Measurements from ENCODE around the gene SLC12A7. TPM values are rescaled to one million over a fixed set of nuclear protein-coding genes. Genes with fewer than 3 reads are reported as not detected.

SLC12A7 gene
- polyA plus RNA-seq, 1 donor (not counting 4 experiments of a cell fraction or from before 2014, with no cell fraction given) = 1.5 TPM

DNA sequence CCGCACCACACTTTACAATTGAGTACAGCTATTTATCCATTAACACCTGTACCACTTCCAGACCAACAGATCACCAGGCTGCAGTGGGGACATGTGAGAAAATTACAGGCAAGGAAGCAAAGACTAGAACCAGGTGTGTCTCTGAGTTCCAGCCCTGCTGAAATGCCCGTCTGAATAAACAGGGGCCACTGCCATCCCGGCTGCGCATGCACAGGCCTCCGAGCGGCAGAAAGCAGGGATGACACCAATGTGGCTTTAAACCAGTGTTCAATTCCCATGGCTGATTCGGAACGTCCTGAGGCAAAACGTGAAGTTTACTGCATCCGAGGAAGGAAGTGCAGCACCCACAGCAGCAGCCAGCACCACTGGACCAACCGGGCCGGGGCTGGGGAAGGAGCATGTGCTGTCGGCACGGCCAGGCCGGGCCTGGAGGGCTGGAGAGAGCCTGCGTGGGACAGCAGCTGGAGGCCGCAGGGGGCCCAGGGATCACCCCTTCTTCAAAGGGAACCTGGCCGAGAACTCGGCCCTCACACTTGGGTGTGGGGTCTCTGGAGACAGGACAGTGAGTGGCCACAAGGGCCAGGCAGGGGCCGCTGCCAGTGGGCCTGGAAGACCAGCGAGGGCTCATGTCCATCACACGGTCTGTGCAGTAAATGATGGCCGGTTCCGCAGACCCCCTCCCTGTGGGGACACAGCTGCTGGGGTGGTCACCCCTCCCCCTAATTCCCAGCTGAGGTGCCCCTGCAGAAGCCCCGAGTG is 33.0 kb upstream of the SLC12A7 start:
- Histone ChIP-seq H3K9ac (ENCODE audit: control insufficient read depth, extremely low read depth, insufficient read depth, low read length) (no peak overlapping the region), H3K9me3 (ENCODE audit: control insufficient read depth, low read depth, low read length) (no peaks in the 10 kb centered on the region), H3K4me2 (ENCODE audit: control insufficient read depth, extremely low read depth, insufficient read depth, low read depth, low read length) (no peak overlapping the region), H3K27ac (ENCODE audit: control insufficient read depth, insufficient read depth, low read length) (no peak overlapping the region), H3K79me2 (ENCODE audit: control insufficient read depth, insufficient read depth, low read length) (no peaks in the 10 kb centered on the region), H3K36me3 (ENCODE audit: control insufficient read depth in 2 of 2, extremely low read depth in 1 of 2, insufficient read depth in 2 of 2, low read length in 2 of 2) (no peaks in the 10 kb centered on the region), H3K27me3 (ENCODE audit: control insufficient read depth, extremely low read depth, insufficient read depth, low read length) (peaks cover 20% of the 10 kb centered on the region), H2AFZ (ENCODE audit: control insufficient read depth, low read length) (no peak overlapping the region), H3K4me1 (ENCODE audit: control insufficient read depth, extremely low read depth, insufficient read depth, low read length) (peaks cover 2% of the 10 kb centered on the region), H3K9me1 (ENCODE audit: control insufficient read depth, extremely low read depth, insufficient read depth, low read length) (no peaks in the 10 kb centered on the region), H4K20me1 (ENCODE audit: control insufficient read depth, extremely low read depth, insufficient read depth, low read length) (no peaks in the 10 kb centered on the region), H3K4me3 (ENCODE audit: control insufficient read depth in 2 of 3, extremely low read depth in 1 of 3, insufficient read depth in 2 of 3, low read depth in 1 of 3, low read length in 3 of 3) (no peak overlapping the region)
- DNase-seq (ENCODE audit: low read depth, low spot score) (no peak), FAIRE-seq (no peak)
- TF ChIP-seq EZH2 (IDR thresholded peaks at IDR 0.05; ENCODE audit: low read length) = no peak
- TF ChIP-seq CTCF (optimal IDR thresholded peaks at IDR 0.05 in 1 of 3, IDR thresholded peaks at IDR 0.05 in 1 of 3, conservative IDR thresholded peaks at IDR 0.05 in 1 of 3; ENCODE audit: extremely low read depth in 1 of 3, insufficient read depth in 2 of 3, low read length in 3 of 3) = no peak
- dilution Hi-C loops (cut with MboI; ENCODE audit: extremely low pct_ligation_motif_present, low sequenced_read_pairs) = no loop called here

GRCh38 chr5:1144089-1144488 is 32.2 kb upstream of the SLC12A7 start:
- peaks cover 20% of the 10 kb centered on the region for H3K27me3 ChIP-seq (ENCODE audit: control insufficient read depth, extremely low read depth, insufficient read depth, low read length)
- no peaks in the 10 kb centered on the region for H3K9me1 ChIP-seq (ENCODE audit: control insufficient read depth, extremely low read depth, insufficient read depth, low read length)
- no peak for DNase-seq (ENCODE audit: low read depth, low spot score)
- H3K27ac ChIP-seq (ENCODE audit: control insufficient read depth, insufficient read depth, low read length) = no peak overlapping the region
- no peak overlapping the region for H2AFZ ChIP-seq (ENCODE audit: control insufficient read depth, low read length)
- no peak overlapping the region for H3K4me2 ChIP-seq (ENCODE audit: control insufficient read depth, extremely low read depth, insufficient read depth, low read depth, low read length)
- H3K36me3 ChIP-seq (ENCODE audit: control insufficient read depth in 2 of 2, extremely low read depth in 1 of 2, insufficient read depth in 2 of 2, low read length in 2 of 2) = no peaks in the 10 kb centered on the region
- TF ChIP-seq EZH2 (IDR thresholded peaks at IDR 0.05; ENCODE audit: low read length) (no peak), CTCF (optimal IDR thresholded peaks at IDR 0.05 in 1 of 3, IDR thresholded peaks at IDR 0.05 in 1 of 3, conservative IDR thresholded peaks at IDR 0.05 in 1 of 3; ENCODE audit: extremely low read depth in 1 of 3, insufficient read depth in 2 of 3, low read length in 3 of 3) (no peak)
- H3K4me3 ChIP-seq (ENCODE audit: control insufficient read depth in 2 of 3, extremely low read depth in 1 of 3, insufficient read depth in 2 of 3, low read depth in 1 of 3, low read length in 3 of 3) = no peak overlapping the region
- H3K9ac ChIP-seq (ENCODE audit: control insufficient read depth, extremely low read depth, insufficient read depth, low read length) = no peak overlapping the region
- dilution Hi-C loops (cut with MboI; ENCODE audit: extremely low pct_ligation_motif_present, low sequenced_read_pairs) = no loop called here
- peaks cover 7% of the 10 kb centered on the region for H3K4me1 ChIP-seq (ENCODE audit: control insufficient read depth, extremely low read depth, insufficient read depth, low read length)
- H4K20me1 ChIP-seq (ENCODE audit: control insufficient read depth, extremely low read depth, insufficient read depth, low read length) = no peaks in the 10 kb centered on the region
- FAIRE-seq = no peak
- H3K9me3 ChIP-seq (ENCODE audit: control insufficient read depth, low read depth, low read length) = no peaks in the 10 kb centered on the region
- H3K79me2 ChIP-seq (ENCODE audit: control insufficient read depth, insufficient read depth, low read length) = no peaks in the 10 kb centered on the region

All from keratinocyte (primary cell).